A673 (cell line): ENCODE results near the gene GNAS. TPM values are rescaled to one million over a fixed set of nuclear protein-coding genes. Genes with fewer than 3 reads are reported as not detected.

ENCODE experiments used
- BruUV-seq: library from RNA; stranded (reverse); fragments of 400-500 nt; replicated peaks from 2 replicates; lab custom pipeline; 2021; lab: Mats Ljungman, UMichigan
- CTCF ChIA-PET: fragments of 300-600 bp; sonication (Branson Sonifier 250); formaldehyde crosslinking; loops from one replicate; lab custom pipeline; 2022; ENCODE audit warnings: antibody characterized with exemption; lab: Charles Lee
- POLR2A ChIA-PET: fragments of 300-600 bp; sonication (Branson Sonifier 250); formaldehyde crosslinking; loops from one replicate; lab custom pipeline; 2022; ENCODE audit warnings: antibody characterized with exemption; ENCODE audit not compliant: low non-redundant PET; lab: Charles Lee
- DNase-seq: peaks from one replicate; pipeline ENCODE4 v3.0.0-alpha.2; 2015; ENCODE audit warnings: low spot score
- H3K27ac ChIP-seq: fragments of 200-600 bp; sonication (generic); 2 replicates; pipeline ENCODE4 v1.5.1; 2016; ENCODE audit warnings: mixed run types, low read depth, mild to moderate bottlenecking, mixed read lengths, antibody characterized with exemption, low read length; ENCODE audit not compliant: poor library complexity, severe bottlenecking
- H3K27me3 ChIP-seq: fragments of 200-600 bp; sonication (generic); replicated peaks from 2 replicates; pipeline ENCODE4 v1.6.1; 2017; ENCODE audit warnings: mixed run types, low read depth, mild to moderate bottlenecking, mixed read lengths, antibody characterized with exemption, low read length; ENCODE audit not compliant: insufficient read depth, poor library complexity
- H3K36me3 ChIP-seq: fragments of 200-600 bp; sonication (generic); 2 replicates; pipeline ENCODE4 v1.6.1; 2016; ENCODE audit warnings: mixed run types, mild to moderate bottlenecking, mixed read lengths, antibody characterized with exemption, low read length; ENCODE audit not compliant: insufficient read depth, poor library complexity, severe bottlenecking
- H3K4me1 ChIP-seq: fragments of 200-600 bp; sonication (generic); 2 replicates; pipeline ENCODE4 v1.6.1; 2017; ENCODE audit warnings: mixed run types, mild to moderate bottlenecking, mixed read lengths, antibody characterized with exemption, low read length; ENCODE audit not compliant: insufficient read depth, poor library complexity, severe bottlenecking
- H3K4me3 ChIP-seq: fragments of 200-600 bp; sonication (generic); 2 replicates; pipeline ENCODE4 v1.5.1; 2016; ENCODE audit warnings: low read depth, mixed run types, mild to moderate bottlenecking, mixed read lengths, low read length; ENCODE audit not compliant: poor library complexity, severe bottlenecking
- H3K9me3 ChIP-seq: fragments of 200-600 bp; sonication (generic); 2 replicates; pipeline ENCODE4 v1.6.1; 2016; ENCODE audit warnings: mixed run types, low read depth, mild to moderate bottlenecking, mixed read lengths, antibody characterized with exemption, low read length; ENCODE audit not compliant: poor library complexity, severe bottlenecking
- EZH2 ChIP-seq: fragments of 200-600 bp; sonication (generic); IDR thresholded peaks from 2 replicates; pipeline ENCODE4 v1.6.1; 2017; ENCODE audit warnings: borderline replicate concordance, low read depth, mild to moderate bottlenecking, mixed read lengths, antibody characterized with exemption, low read length; ENCODE audit not compliant: poor library complexity, severe bottlenecking
- intact Hi-C: fragments of 100-400 bp; cut with micrococcal nuclease; formaldehyde crosslinking; loops from one replicate; pipeline ENCODE4 v1.10.0; 2022; ENCODE audit not compliant: unreplicated experiment
- total RNA-seq: library from RNA; stranded (reverse); gene quantifications from 2 replicates; pipeline ENCODE4 v1.2.3, GENCODE V29; 2021
- TF ChIP-seq, protein P1 (sequence below): fragments of 300-800, 200-600 bp; sonication (generic); conservative IDR thresholded peaks from 2 replicates; pipeline ENCODE4 v1.5.1; 2017; ENCODE audit warnings: low read depth, mild to moderate bottlenecking, antibody characterized with exemption, low read length, moderate library complexity, mixed read lengths

GNAS gene
- total RNA-seq, 1 experiment from 2014 or later = 1,108 TPM

DNA sequence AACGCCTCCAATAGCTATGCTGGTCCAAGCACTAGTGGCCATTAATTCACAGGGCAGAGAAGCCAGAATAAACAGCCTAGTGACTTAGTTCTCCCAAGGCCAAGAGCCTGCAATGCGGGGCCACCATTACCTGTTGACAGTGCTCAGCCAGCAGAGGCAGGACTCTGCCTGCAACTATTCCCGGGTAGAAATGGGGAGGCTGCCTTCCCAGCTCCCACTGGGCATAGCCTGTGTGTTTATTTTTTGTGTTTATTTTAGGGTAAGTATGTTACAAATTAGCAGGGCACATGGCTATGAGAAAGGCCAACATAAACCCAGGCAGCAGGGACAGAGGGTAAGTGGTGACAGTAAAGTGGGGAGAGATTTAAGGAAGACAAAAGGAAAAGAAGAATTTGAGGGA, 6.8 kb upstream of the GNAS start:
- Histone ChIP-seq H3K9me3 (no peaks in the 10 kb centered on the region), H3K27ac (no peak overlapping the region), H3K36me3 (no peaks in the 10 kb centered on the region), H3K4me3 (no peak overlapping the region), H3K27me3 (peaks cover 62% of the 10 kb centered on the region), H3K4me1 (no peaks in the 10 kb centered on the region)
- ChIA-PET POLR2A (no interaction called here), CTCF (no interaction called here)
- no TSS peak for BruUV-seq
- TF ChIP-seq, protein P1, sequence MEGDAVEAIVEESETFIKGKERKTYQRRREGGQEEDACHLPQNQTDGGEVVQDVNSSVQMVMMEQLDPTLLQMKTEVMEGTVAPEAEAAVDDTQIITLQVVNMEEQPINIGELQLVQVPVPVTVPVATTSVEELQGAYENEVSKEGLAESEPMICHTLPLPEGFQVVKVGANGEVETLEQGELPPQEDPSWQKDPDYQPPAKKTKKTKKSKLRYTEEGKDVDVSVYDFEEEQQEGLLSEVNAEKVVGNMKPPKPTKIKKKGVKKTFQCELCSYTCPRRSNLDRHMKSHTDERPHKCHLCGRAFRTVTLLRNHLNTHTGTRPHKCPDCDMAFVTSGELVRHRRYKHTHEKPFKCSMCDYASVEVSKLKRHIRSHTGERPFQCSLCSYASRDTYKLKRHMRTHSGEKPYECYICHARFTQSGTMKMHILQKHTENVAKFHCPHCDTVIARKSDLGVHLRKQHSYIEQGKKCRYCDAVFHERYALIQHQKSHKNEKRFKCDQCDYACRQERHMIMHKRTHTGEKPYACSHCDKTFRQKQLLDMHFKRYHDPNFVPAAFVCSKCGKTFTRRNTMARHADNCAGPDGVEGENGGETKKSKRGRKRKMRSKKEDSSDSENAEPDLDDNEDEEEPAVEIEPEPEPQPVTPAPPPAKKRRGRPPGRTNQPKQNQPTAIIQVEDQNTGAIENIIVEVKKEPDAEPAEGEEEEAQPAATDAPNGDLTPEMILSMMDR = no peak
- no peak for TF ChIP-seq EZH2
- no peak for DNase-seq
- intact Hi-C loops = no loop called here

DNA sequence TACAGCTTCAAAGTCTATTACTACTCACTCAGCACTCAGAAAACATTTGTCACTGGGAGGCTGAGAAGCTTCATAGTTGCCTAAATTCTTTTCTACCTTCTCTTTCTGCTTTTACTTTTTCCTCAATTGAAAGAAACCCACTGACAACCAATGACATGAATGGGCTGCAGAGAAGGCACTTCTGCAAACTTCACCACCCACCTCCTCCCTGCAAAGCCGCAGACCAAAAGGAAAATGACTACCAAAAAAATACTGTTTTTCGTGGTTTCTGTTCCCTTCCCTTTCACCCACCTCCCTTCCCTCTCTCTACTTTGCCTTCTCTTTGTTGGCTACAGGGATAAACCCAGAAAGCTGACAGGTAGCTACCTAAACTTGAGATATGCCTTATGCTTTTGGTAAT, 5.1 kb upstream of the GNAS start:
- peaks cover 45% of the 10 kb centered on the region for H3K27me3 ChIP-seq
- intact Hi-C loops = no loop called here
- H3K4me3 ChIP-seq = no peak overlapping the region
- H3K4me1 ChIP-seq = no peaks in the 10 kb centered on the region
- no peaks in the 10 kb centered on the region for H3K36me3 ChIP-seq
- TF ChIP-seq EZH2 = no peak
- TF ChIP-seq, protein P1 = no peak
- H3K27ac ChIP-seq = no peak overlapping the region
- BruUV-seq = no TSS peak
- ChIA-PET POLR2A (no interaction called here), CTCF (interaction anchor here (0.6 kb wide), 1 partner anchor 12 kb away, joined by 3 read pairs; no protein-coding TSS in a partner anchor)
- no peak for DNase-seq
- H3K9me3 ChIP-seq = no peaks in the 10 kb centered on the region

DNA sequence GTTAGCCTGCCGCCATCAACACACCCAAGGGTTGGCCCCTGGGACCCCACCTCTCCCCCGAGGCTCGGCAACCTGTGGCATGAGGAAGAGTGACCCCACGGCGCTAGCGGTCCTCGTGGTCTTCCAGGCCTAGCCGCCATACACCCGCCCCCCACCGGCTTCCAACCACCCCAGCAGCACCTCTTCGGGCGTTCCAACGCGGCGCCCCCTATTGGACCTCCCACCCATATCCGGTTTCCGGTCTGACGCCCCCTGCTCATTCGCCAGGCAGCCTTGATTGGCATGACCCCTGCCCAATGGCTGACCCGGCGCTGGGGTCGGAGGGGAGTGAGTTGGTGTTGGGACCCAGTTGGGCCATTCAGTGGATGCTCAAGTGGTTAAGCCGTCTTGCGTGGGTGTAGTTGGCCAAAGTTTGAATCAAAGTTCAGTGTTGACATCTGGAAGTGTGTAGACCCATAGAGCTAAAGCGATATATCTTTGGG, 1.8 kb upstream of the GNAS start, which contains the start of gene GNAS-AS1:
GNAS-AS1 (minus strand) TSS at position 210 of the 482 bp plus-strand sequence.
- no TSS peak for BruUV-seq
- peak within 1 kb of the TSS; percentile 67 for H3K4me3 ChIP-seq
- H3K4me1 ChIP-seq = peaks cover 8% of the 10 kb centered on the region
- peak within 1 kb of the TSS; percentile 19 for H3K27ac ChIP-seq
- H3K36me3 ChIP-seq = no peaks in the 10 kb centered on the region
- intact Hi-C loops = loop anchor here (5.0 to 10.0 kb wide), 3 partner anchors 198 to 616 kb away; partner anchors contain the start of gene STX16
- H3K9me3 ChIP-seq = no peaks in the 10 kb centered on the region
- peaks cover 41% of the 10 kb centered on the region for H3K27me3 ChIP-seq
- CTCF ChIA-PET = no interaction called here
- TF ChIP-seq, protein P1 = no peak
- TF ChIP-seq EZH2 = no peak
- peak; percentile 93 for DNase-seq
- POLR2A ChIA-PET = no interaction called here
